GM21381 (cell line): ENCODE data around the gene KDSR.
A peak's percentile ranks its signal among the peaks of the same experiment; 100 is the strongest.

ENCODE experiments used
- ATAC-seq: cut with Tn5 transposase; IDR thresholded peaks from one replicate; pipeline ENCODE4 v1.9.1; 2021; ENCODE audit warnings: mild to moderate bottlenecking, moderate library complexity; ENCODE audit not compliant: unreplicated experiment

The KDSR gene

DNA sequence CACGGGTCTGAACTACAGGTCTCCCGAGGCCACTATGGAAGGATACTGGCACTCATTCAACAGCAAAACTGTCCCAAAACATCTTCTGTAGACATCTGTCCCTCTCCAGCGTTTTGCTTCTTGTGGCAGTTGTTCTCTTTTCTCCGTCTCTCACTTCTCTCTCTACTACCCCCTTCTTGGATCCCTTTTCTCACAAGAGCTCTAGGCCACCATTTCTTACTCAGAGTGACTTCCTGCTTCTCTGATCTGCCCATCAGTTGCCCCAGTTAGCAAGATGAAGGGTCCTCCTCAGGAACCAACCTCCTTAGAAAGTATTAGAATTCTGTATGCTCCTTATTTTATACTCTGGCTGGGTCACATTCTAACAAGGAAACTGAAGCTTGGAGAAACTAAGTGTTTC is 80.1 kb downstream of the KDSR start:
- ATAC-seq = no peak

DNA sequence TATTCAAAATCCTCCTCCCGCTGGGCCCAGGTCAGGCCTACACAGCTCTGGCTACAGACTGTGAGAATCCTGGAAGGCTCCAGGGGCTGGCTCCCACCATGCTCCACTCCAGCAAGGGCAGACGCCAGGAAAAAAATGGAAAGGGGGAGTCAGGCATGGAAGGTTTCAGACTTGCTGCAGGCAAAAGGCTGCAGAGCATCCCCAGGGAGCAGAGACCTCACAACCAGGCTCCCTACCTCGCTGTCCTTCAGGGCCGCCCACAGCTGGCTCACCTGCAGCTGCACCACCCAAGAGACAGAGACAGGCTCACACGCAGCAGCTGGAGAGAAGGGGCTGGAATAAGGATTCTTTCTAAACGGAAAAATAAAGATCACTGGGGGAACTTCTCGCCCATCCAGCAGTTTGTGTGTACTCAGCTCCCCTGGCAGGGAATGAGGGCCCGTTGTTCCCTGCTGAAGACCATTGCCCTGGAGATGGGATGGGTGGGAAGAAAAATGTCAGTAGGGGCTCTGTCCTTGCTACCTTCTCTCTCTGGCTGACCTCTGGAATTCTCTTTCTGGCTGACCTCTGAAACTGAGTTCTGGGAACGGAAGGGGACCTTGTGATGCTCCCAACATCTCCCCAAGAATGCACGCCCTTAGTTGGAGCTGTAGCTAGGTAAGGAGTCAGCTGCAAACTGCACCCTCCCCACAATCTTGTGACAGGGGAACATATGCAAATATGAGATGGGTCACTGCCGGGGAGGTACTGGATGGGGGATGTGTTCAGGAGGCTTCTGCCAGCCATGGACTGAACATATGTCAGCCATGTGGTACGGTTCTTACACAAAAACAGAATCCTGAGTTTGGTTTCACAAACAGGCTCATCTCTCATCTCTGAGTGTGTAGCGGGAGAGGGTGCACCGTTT is 81.9 kb downstream of the KDSR start:
- ATAC-seq = peak; percentile 94

GRCh38 chr18:63284173-63284799 is 82.7 kb downstream of the KDSR start:
- ATAC-seq = no peak

GRCh38 chr18:63283305-63284094 is 83.5 kb downstream of the KDSR start:
- no peak for ATAC-seq

DNA sequence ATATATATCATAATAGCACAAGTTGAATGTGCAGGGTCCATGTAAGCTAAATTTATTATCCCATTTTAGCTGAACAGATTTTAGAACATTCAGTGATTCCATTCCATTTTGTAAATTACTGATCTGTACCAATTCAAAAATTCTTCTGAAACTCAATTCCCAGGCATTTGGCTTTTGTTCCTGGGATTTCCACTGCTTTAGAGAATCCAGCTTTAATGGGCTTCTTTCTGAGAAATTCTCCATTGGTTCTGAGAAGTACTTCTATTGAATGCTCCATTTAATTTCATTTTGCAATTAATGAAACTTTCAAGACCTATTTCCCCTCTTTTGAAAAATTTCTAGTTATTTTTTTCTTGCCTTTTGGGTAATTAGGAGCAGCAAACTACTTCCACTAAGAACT is 84.2 kb downstream of the KDSR start:
- no peak for ATAC-seq
